Prostate gland (tissue), 2 donors: Measurements from ENCODE around the gene ZNF835. TPM values are rescaled to one million over a fixed set of nuclear protein-coding genes. Genes with fewer than 3 reads are reported as not detected.

Experiments used
- DNase-seq: peaks from one replicate; pipeline ENCODE4 v3.0.0-alpha.2; 2019; ENCODE audit warnings: low spot score
- H3K27ac ChIP-seq, 2 donors: fragments of 200-600 bp; sonication (generic); 2 replicates each; pipeline ENCODE4 v1.5.1; 2017 to 2019
- H3K27me3 ChIP-seq: fragments of 200-600 bp; sonication (generic); replicated peaks from 2 replicates; pipeline ENCODE4 v1.5.1; 2019; ENCODE audit not compliant: insufficient read depth
- H3K36me3 ChIP-seq, 2 donors: fragments of 200-600 bp; sonication (generic); 1 replicate in 1 of 2; 2 replicates in 1 of 2; pipeline versions ENCODE4 v1.5.1 to v1.8.1; 2017 to 2019
- H3K4me1 ChIP-seq: fragments of 200-600 bp; sonication (generic); replicated peaks from 2 replicates; pipeline ENCODE4 v1.5.1; 2019
- H3K4me3 ChIP-seq, 2 donors: fragments of 200-600 bp; sonication (generic); 2 replicates each; pipeline ENCODE4 v1.5.1; 2017 to 2019
- H3K9me3 ChIP-seq: fragments of 200-600 bp; sonication (generic); 2 replicates; pipeline ENCODE4 v1.5.1; 2017
- CTCF ChIP-seq, 4 experiments: fragments of 200-600 bp in 2 of 4; fragments of 450-650 bp in 2 of 4; sonication (generic) in 2 of 4; IDR thresholded peaks; 1 replicate in 3 of 4; 2 replicates in 1 of 4; pipeline ENCODE4 v1.5.1; 2016 to 2019; ENCODE audit warnings: antibody characterized with exemption in 4 of 4, mild to moderate bottlenecking in 2 of 4, moderate library complexity in 2 of 4
- POLR2A ChIP-seq: fragments of 450-650 bp; IDR thresholded peaks from one replicate; pipeline ENCODE4 v1.6.1; 2016; ENCODE audit warnings: antibody characterized with exemption, mild to moderate bottlenecking
- POLR2AphosphoS5 ChIP-seq: sonication (generic); formaldehyde crosslinking; IDR thresholded peaks from one replicate; pipeline ENCODE4 v1.6.1; 2017; ENCODE audit warnings: antibody characterized with exemption
- WGBS: methylation state at CpG from one replicate; pipeline ENCODE4 v1.1.5; 2018; 5-methylcytosine and 5-hydroxymethylcytosine counted together
- intact Hi-C: fragments of 100-400 bp; cut with DNase I; formaldehyde crosslinking; loops from one replicate; pipeline ENCODE4 v1.14.2; 2022
- total RNA-seq, 2 donors: library from RNA; depleted of rRNA; stranded (reverse); fragments of >200 nt; gene quantifications; one replicate each; pipeline ENCODE4 v1.1.0, GENCODE V29; 2016

Gene ZNF835
- total RNA-seq, 2 donors from 2014 or later: 2.5 to 4.5 TPM

GRCh38 chr19:56617531-56617930 lies 54.0 kb downstream of the ZNF835 start:
- intact Hi-C loops: no loop called here
- 89% methylated on average over 8 of the region's 8 CpGs for WGBS
- H3K4me1 ChIP-seq: no peaks in the 10 kb centered on the region

GRCh38 chr19:56613639-56614038 lies 57.9 kb downstream of the ZNF835 start:
- Histone ChIP-seq H3K9me3 (no peaks in the 10 kb centered on the region), H3K4me1 (no peaks in the 10 kb centered on the region), H3K27ac (no peak overlapping the region), H3K27me3 (no peaks in the 10 kb centered on the region), H3K4me3 (no peak overlapping the region), H3K36me3 (no peaks in the 10 kb centered on the region)
- no peak for TF ChIP-seq POLR2AphosphoS5
- TF ChIP-seq CTCF (IDR thresholded peaks at IDR 0.05): no peak
- no peak for TF ChIP-seq POLR2A
- no peak for DNase-seq
- WGBS: 89% methylated on average over 5 of the region's 5 CpGs
- intact Hi-C loops: no loop called here

More at GRCh38 chr19:56617531-56617930, 54.0 kb downstream of the ZNF835 start:
- peaks cover 0 to 10% of the 10 kb centered on the region in 2 donors for H3K36me3 ChIP-seq
- TF ChIP-seq POLR2A: no peak
- DNase-seq: no peak
- H3K9me3 ChIP-seq: no peaks in the 10 kb centered on the region
- H3K27me3 ChIP-seq: no peaks in the 10 kb centered on the region
- H3K27ac ChIP-seq: no peak overlapping the region
- H3K4me3 ChIP-seq: no peak overlapping the region

- intact Hi-C loops: no loop called here
- DNase-seq: no peak
- TF ChIP-seq POLR2AphosphoS5 (no peak), CTCF (IDR thresholded peaks at IDR 0.05) (no peak), POLR2A (no peak)
- Histone ChIP-seq H3K27me3 (no peaks in the 10 kb centered on the region), H3K9me3 (no peaks in the 10 kb centered on the region), H3K36me3 (no peaks in the 10 kb centered on the region), H3K4me1 (no peaks in the 10 kb centered on the region), H3K27ac (no peak overlapping the region), H3K4me3 (no peak overlapping the region)
- WGBS: 86% methylated on average over 2 of the region's 2 CpGs
Measured at GRCh38 chr19:56612737-56613136, 58.8 kb downstream of the ZNF835 start.

Other genes with a start within 250 kb of the ZNF835 start
- gene ZNF667, start 194.4 kb downstream of the ZNF835 start, total RNA-seq: 1 to 10 TPM; 5.5 to 7.6 TPM
- 1 to 10 TPM; 4.9 to 8.8 TPM for gene ZNF471, start 163.9 kb downstream of the ZNF835 start, total RNA-seq
- 10 to 100 TPM in 1 of 2 donors, 1 to 10 TPM in 1; 3.7 to 17.8 TPM for gene ZFP28, start 132.8 kb downstream of the ZNF835 start, total RNA-seq
- 1 to 10 TPM; 5.7 to 6.3 TPM for gene ZNF470, start 104.3 kb downstream of the ZNF835 start, total RNA-seq
- gene ZNF71, start 76.5 kb downstream of the ZNF835 start, total RNA-seq: 10 to 100 TPM; 10.3 to 19.7 TPM
- gene SMIM17, start 28.6 kb downstream of the ZNF835 start, total RNA-seq: not detected
- 100 to 1,000 TPM in 1 of 2 donors, 1 to 10 TPM in 1; 6.1 to 101 TPM for gene PEG3, start 169.0 kb upstream of the ZNF835 start, total RNA-seq
- 1 to 10 TPM in 1 of 2 donors, under 1 TPM in 1; 0.64 to 5.2 TPM for gene ZIM2, start 169.0 kb upstream of the ZNF835 start, total RNA-seq